ENCODE data around the gene ACAP1. TPM values are rescaled to one million over a fixed set of nuclear protein-coding genes. Genes with fewer than 3 reads are reported as not detected.

Gene ACAP1
- total RNA-seq, 1 experiment from 2014 or later, result 2.7 TPM

- POLR2A ChIA-PET, result no interaction called here
- no TSS peak for BruUV-seq (replicated peaks)
- in situ Hi-C loops (cut with HindIII; ENCODE audit: low pct_unique_long_range_greater_than_20kb, low sequenced_read_pairs), result no loop called here
- CTCF ChIA-PET, result interaction anchor here (1.0 to 2.2 kb wide), 3 partner anchors 39 to 205 kb away, joined by 4 to 11 read pairs (median 4); partner anchors contain the start of gene PLSCR3
- Histone ChIP-seq H3K4me1 (ENCODE audit: control insufficient read depth, insufficient read depth, low read length) (peaks cover 6% of the 10 kb centered on the region), H3K4me3 (ENCODE audit: low read depth in 2 of 2, low read length in 2 of 2) (no peak within 1 kb of the TSS), H3K27ac (ENCODE audit: low read length) (no peak within 1 kb of the TSS), H3K27me3 (ENCODE audit: control insufficient read depth, insufficient read depth, low read length) (no peaks in the 10 kb centered on the region), H3K9me3 (ENCODE audit: control insufficient read depth, insufficient read depth, low read depth, low read length) (no peaks in the 10 kb centered on the region), H3K36me3 (ENCODE audit: control insufficient read depth, insufficient read depth, low read length) (no peaks in the 10 kb centered on the region; the same call in 1 of the 2 replicates)
- intact Hi-C loops (cut with micrococcal nuclease; ENCODE audit: unreplicated experiment), result loop anchor here (10.0 kb wide), 1 partner anchor 80 kb away; the partner anchor contains the start of genes FGF11 and TMEM102
- TF ChIP-seq SIN3A (IDR thresholded peaks at IDR 0.05; ENCODE audit: borderline replicate concordance, insufficient read depth, low read depth, low read length) (no peak), POLR2AphosphoS5 (IDR thresholded peaks at IDR 0.05; ENCODE audit: low read depth, low read length) (no peak), TCF7L2 (IDR thresholded peaks at IDR 0.05; ENCODE audit: low read depth, low read length) (no peak), REST (IDR thresholded peaks at IDR 0.05; ENCODE audit: insufficient read depth in 1 of 2, low read depth in 2 of 2, low read length in 1 of 2) (no peak), CTCF (IDR thresholded peaks at IDR 0.05) (no peak)
- ATAC-seq (no peak), DNase-seq (ENCODE audit: low read depth, low spot score) (no peak)
These were observed 18.7 kb downstream of the ACAP1 start, which contains the start of gene TMEM95 for GRCh38 chr17:7355053-7355452. Gene TMEM95 (plus strand): TSS chr17:7355156. CDS start chr17:7355205, 49 bp downstream.

GRCh38 chr17:7355573-7355972, 19.2 kb downstream of the ACAP1 start:
- no TSS peak for BruUV-seq (replicated peaks)
- POLR2A ChIA-PET, result no interaction called here
- H3K27ac ChIP-seq (ENCODE audit: low read length), result no peak overlapping the region

More at GRCh38 chr17:7355573-7355972, 19.2 kb downstream of the ACAP1 start:
- H3K4me1 ChIP-seq (ENCODE audit: control insufficient read depth, insufficient read depth, low read length), result peaks cover 6% of the 10 kb centered on the region
- intact Hi-C loops (cut with micrococcal nuclease; ENCODE audit: unreplicated experiment) (loop anchor here (10.0 kb wide), 1 partner anchor 79 kb away; the partner anchor contains the start of genes FGF11 and TMEM102), in situ Hi-C loops (cut with HindIII; ENCODE audit: low pct_unique_long_range_greater_than_20kb, low sequenced_read_pairs) (no loop called here)
- TF ChIP-seq TCF7L2 (IDR thresholded peaks at IDR 0.05; ENCODE audit: low read depth, low read length), result no peak
- TF ChIP-seq SIN3A (IDR thresholded peaks at IDR 0.05; ENCODE audit: borderline replicate concordance, insufficient read depth, low read depth, low read length), result no peak
- TF ChIP-seq REST (IDR thresholded peaks at IDR 0.05; ENCODE audit: insufficient read depth in 1 of 2, low read depth in 2 of 2, low read length in 1 of 2), result no peak
- no peak for TF ChIP-seq CTCF (IDR thresholded peaks at IDR 0.05)
- no peak for TF ChIP-seq POLR2AphosphoS5 (IDR thresholded peaks at IDR 0.05; ENCODE audit: low read depth, low read length)
- no peaks in the 10 kb centered on the region for H3K9me3 ChIP-seq (ENCODE audit: control insufficient read depth, insufficient read depth, low read depth, low read length)
- CTCF ChIA-PET, result interaction anchor here (0.6 to 2.2 kb wide), 6 partner anchors 39 to 1608 kb away, joined by 3 to 11 read pairs (median 4); partner anchors contain the start of gene PLSCR3
- H3K27me3 ChIP-seq (ENCODE audit: control insufficient read depth, insufficient read depth, low read length), result no peaks in the 10 kb centered on the region
- H3K36me3 ChIP-seq (ENCODE audit: control insufficient read depth, insufficient read depth, low read length), result no peaks in the 10 kb centered on the region; the same call in 1 of the 2 replicates
- no peak overlapping the region for H3K4me3 ChIP-seq (ENCODE audit: low read depth in 2 of 2, low read length in 2 of 2)
- DNase-seq (ENCODE audit: low read depth, low spot score) (no peak), ATAC-seq (no peak)
